ENCODE data around the gene AP1AR. TPM values are rescaled to one million over a fixed set of nuclear protein-coding genes. Genes with fewer than 3 reads are reported as not detected.

AP1AR gene
- total and polyA plus RNA-seq, 2 donors: 21.9 to 29.1 TPM

Other genes starting within 250 kb of the AP1AR start
- 4.7 TPM for gene FAM241A, start 86.3 kb upstream of the AP1AR start, total RNA-seq
- gene FAM241A, start 86.3 kb upstream of the AP1AR start, polyA plus RNA-seq: 3.9 TPM
- 10.1 TPM for gene TIFA, start 54.1 kb downstream of the AP1AR start, total RNA-seq
- 5.4 TPM for gene TIFA, start 54.1 kb downstream of the AP1AR start, polyA plus RNA-seq
- 34.0 TPM for gene ALPK1, start 65.6 kb downstream of the AP1AR start, total RNA-seq
- gene ALPK1, start 65.6 kb downstream of the AP1AR start, polyA plus RNA-seq: 11.8 TPM